ENCODE data around the gene CDX1. TPM values are rescaled to one million over a fixed set of nuclear protein-coding genes. Genes with fewer than 3 reads are reported as not detected.

CDX1 gene
- total RNA-seq, result 0.18 TPM

GRCh38 chr5:150166650-150167511 is at the start of gene CDX1:
Gene CDX1, plus strand, starts transcription at chr5:150166778. Its CDS starts 99 bp downstream, at chr5:150166877.

GRCh38 chr5:150155258-150156026 is 11.1 kb upstream of the CDX1 start, which contains the start of gene PDGFRB:
Gene PDGFRB, minus strand, starts transcription at chr5:150155845. Its CDS starts 18,798 bp downstream, at chr5:150137047.

GRCh38 chr5:150189728-150190502 is 23.3 kb downstream of the CDX1 start, which contains the start of gene SLC6A7:
Gene SLC6A7, plus strand, starts transcription at chr5:150190062. Its CDS starts 266 bp downstream, at chr5:150190328.

Other genes starting within 250 kb of the CDX1 start
- 0.06 TPM for gene PDE6A, start 222.0 kb upstream of the CDX1 start, total RNA-seq
- 15.8 TPM for gene SLC26A2, start 206.0 kb upstream of the CDX1 start, total RNA-seq
- 5.3 TPM for gene TIGD6, start 166.1 kb upstream of the CDX1 start, total RNA-seq
- 39.6 TPM for gene HMGXB3, start 166.0 kb upstream of the CDX1 start, total RNA-seq
- gene CSF1R, start 80.2 kb upstream of the CDX1 start, total RNA-seq, result 39.5 TPM
- 182 TPM for gene PDGFRB, start 10.9 kb upstream of the CDX1 start, total RNA-seq
- gene SLC6A7, start 23.3 kb downstream of the CDX1 start, total RNA-seq, result 0.06 TPM
- gene CAMK2A, start 123.0 kb downstream of the CDX1 start, total RNA-seq, result 14.4 TPM
- gene ARSI, start 136.1 kb downstream of the CDX1 start, total RNA-seq, result 5.3 TPM
- 22.4 TPM for gene TCOF1, start 190.9 kb downstream of the CDX1 start, total RNA-seq
- gene CD74, start 246.1 kb downstream of the CDX1 start, total RNA-seq, result 619 TPM

Data from metanephros (tissue), 1 donor.